DMS53 treated with DMSO at 0.1 percent for 48 hours (cell line): Measurements from ENCODE around the gene FZD7.

ENCODE experiments used
- DNase-seq: peaks from one replicate; lab custom pipeline; 2025; ENCODE audit not compliant: unreplicated experiment; lab: John Stamatoyannopoulos, UW

The FZD7 gene

GRCh38 chr2:202009581-202009980 lies 24.1 kb upstream of the FZD7 start:
- DNase-seq, result no peak

DNA sequence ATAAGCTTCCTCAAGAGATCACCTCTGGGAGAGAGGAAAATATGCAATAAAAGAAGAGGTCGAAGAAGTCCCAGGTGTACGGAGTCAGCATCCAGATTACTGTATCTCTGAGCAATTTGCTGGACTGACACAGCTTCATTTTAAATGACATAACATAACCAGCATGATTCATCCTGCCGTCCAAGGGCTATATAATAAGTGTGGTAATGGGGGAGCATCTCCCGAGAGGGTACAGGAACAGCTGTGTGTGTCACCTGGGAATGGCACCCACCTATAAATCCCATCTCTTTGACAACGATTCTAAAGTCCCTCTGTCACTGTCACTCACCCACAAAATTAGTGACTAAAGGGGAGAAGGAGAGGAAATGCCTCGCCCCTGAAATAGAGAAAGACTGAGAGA lies 19.3 kb upstream of the FZD7 start:
- no peak for DNase-seq

GRCh38 chr2:202014759-202015211 lies 18.9 kb upstream of the FZD7 start:
- DNase-seq, result no peak

DNA sequence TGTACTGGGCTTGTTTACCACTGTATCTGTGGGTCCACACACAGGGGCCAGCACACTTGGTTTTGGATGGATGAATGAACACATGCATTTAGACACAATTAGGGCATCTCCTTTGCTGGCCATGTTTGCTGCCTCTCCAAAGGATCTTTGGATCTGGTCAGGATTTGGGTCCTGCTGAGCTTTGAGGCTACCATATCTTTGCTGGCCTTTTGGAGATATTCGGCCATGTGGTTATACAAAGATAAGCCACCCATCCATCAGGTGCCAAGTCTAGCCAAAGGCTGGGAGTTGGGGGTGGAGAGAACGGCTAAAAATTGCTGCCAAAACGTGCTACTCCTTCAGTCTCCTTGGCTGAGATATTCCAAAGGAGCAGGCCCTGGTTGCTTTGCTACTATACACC lies 18.2 kb upstream of the FZD7 start:
- no peak for DNase-seq

- no peak for DNase-seq
These were observed 17.0 kb upstream of the FZD7 start for GRCh38 chr2:202016579-202017227.

- DNase-seq, result no peak
These were observed 15.7 kb upstream of the FZD7 start for GRCh38 chr2:202017940-202018339.

- no peak for DNase-seq
These were observed 14.7 kb upstream of the FZD7 start for GRCh38 chr2:202018950-202019349.

DNA sequence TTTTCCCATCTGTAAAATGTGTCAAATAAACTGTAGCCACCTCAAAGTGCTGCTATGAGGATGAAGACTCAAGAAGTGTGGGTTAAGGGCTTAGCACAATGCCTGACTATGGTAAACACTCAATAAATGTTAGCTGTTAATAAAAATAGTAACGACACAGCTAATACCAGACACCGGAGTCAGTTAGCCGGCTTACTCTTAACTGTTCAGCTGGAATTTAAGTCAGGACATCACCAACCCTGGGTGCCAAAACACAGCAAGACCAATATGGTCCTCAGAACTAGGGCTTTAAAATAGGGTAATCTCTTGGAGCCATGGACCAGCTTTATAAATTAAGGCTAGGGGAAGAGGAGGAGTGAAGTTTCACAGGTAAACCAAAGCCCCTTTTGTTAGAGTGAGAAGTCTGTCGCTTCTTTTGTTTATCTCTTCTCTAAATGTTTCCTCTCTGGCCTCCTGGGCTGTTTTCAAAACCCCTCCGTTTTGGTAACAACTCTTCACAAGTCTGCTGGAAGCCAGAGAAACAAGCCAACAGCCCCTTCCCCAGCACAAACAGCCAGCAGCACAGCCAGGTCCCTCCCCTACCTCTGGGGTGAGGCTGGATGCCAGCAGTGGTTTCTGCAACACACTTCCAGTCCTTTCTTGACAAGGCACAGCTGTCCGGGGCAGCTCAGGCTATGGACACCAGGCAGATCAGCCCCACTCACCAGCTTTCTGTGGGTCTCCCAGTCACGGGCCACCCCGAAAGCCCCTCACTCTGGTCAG lies 13.8 kb upstream of the FZD7 start:
- DNase-seq, result no peak

DNA sequence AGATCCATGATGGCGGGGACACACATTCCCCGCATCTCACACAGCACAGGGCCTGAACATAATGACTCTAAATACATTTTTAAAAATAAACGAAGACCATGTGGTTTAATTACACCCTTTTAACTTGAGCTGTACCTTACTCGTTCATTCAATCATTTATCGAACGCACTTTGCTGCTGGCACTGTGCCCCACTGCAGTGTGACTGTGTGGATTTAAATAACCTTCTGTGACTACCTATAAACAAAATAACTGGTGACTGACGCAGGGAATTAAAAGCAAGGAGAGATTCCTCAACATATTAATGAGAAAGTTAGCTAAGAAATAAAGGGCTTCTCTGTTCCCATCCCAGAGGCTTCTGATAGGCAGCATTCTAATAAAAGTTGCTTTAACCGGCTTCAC lies 10.9 kb upstream of the FZD7 start:
- DNase-seq, result no peak

DNA sequence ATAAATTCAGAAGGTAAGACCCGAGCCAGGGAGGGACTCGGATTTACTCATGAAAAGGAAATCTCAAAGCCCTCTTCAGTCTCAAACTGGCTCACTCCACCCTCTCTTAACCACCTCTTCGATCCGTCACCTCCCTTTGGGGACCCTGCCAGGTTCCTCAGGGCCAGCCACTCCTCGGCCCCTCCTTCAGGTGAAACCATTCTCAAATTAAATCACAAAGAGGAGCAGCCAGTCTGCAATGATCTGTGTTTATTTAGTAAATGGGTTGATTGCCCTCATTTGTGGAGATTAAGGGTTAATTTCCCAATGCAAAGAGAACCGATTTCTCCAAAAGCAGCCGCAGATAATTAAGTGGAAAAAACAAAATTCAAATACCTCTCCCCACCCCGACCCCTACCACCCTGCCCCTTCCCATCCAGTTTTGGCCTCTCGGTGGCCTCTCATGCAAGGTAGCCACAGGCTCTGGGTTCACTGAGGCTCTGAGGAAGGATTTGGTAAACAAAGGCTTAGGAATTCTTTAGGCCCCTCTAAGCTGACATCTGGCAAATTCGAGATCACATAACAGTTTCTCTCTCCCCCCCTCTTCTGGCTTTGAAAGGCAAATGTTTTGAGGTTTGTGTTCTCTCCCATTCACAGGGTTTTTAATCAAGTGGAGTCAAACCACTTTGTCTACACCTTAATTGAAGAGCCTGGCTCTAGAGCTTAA lies 10.3 kb upstream of the FZD7 start:
- DNase-seq, result no peak

- no peak for DNase-seq
These were observed 9.8 kb upstream of the FZD7 start for GRCh38 chr2:202023904-202024266.

DNA sequence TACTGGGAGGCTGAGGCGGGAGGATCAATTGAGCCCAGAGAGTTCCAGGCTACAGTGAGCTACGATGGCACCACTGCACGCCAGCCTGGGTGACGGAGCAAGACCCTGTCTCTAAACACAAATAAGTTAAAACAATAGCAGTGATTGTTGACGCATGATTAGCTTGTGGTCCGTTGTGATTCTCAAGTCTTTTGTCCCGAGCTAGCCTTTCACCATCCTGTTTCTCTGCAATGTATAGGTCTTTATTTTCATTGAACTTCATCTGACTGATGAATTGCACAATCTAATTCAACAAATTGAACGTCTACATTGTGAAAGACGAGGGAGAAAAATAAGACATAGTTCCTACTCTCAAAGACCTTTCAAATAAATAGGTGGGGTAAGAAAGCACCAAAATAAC lies 8.8 kb upstream of the FZD7 start:
- no peak for DNase-seq

- no peak for DNase-seq
These were observed 7.8 kb upstream of the FZD7 start for GRCh38 chr2:202025816-202026215.

- no peak for DNase-seq
These were observed 7.1 kb upstream of the FZD7 start for GRCh38 chr2:202026507-202026906.

DNA sequence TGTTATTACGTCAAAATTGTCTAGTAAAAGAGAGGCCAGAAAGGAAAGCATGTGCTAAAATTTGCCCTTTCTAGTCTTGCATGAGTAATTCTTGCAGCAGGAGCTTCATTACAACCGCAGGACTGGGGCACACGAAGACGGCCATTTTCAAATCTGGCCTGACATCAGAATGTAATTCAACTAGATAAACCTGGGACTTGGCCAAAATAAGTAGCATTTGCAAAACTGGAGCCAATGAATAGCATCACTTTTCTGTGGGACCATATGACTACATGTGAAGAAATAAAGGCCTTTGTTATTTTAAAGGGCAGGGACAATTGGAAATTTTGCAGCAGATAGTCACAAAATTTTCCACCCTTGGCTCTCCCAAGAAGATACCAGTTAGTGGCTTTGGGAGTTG lies 3.0 kb upstream of the FZD7 start:
- DNase-seq, result no peak

- DNase-seq, result no peak
These were observed 2.3 kb upstream of the FZD7 start for GRCh38 chr2:202031246-202031951.

DNA sequence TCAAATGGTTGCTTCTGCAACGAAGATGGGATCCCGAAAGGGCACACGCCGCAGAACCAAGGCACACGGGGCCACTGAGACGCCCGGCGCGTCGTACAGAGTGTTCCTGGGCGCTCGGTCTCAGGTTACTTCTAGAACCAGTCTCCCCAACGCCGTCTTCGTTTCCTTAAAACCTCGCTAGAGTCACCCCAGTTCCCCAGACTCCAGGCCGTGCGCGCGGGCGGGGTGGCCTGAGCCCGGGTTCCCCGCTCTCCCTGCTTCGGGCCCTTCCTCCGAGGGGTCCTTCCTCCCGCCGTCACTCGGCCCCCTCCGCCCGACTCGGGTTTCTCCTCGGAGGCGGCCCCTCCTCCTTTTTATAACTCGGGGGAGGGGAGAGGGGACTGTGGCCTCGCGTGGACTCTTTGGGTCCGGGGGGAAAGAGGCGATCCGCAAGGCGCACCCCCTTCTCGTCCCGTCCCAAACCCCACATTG lies 774 bp upstream of the FZD7 start:
- DNase-seq, result no peak

DNA sequence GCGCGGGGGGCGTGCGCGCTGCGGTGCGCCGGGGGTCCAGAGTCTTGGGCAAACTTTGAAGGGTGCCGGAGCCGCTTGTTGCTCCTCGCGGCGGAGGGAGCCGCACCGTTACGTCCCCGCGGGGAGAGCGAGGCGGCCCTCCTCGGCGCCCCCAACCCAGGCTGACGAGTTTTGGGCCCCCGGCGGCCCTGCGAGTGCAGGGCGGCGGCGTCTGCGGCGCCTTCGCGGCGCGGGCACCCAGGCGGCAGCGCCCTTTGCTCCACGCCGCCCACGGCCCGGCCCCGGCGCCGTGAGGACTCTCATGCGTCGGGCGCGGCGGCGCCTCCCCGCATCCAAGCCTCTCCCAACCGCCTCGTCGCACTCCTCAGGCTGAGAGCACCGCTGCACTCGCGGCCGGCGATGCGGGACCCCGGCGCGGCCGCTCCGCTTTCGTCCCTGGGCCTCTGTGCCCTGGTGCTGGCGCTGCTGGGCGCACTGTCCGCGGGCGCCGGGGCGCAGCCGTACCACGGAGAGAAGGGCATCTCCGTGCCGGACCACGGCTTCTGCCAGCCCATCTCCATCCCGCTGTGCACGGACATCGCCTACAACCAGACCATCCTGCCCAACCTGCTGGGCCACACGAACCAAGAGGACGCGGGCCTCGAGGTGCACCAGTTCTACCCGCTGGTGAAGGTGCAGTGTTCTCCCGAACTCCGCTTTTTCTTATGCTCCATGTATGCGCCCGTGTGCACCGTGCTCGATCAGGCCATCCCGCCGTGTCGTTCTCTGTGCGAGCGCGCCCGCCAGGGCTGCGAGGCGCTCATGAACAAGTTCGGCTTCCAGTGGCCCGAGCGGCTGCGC lies 814 bp downstream of the FZD7 start:
- DNase-seq, result no peak

DNA sequence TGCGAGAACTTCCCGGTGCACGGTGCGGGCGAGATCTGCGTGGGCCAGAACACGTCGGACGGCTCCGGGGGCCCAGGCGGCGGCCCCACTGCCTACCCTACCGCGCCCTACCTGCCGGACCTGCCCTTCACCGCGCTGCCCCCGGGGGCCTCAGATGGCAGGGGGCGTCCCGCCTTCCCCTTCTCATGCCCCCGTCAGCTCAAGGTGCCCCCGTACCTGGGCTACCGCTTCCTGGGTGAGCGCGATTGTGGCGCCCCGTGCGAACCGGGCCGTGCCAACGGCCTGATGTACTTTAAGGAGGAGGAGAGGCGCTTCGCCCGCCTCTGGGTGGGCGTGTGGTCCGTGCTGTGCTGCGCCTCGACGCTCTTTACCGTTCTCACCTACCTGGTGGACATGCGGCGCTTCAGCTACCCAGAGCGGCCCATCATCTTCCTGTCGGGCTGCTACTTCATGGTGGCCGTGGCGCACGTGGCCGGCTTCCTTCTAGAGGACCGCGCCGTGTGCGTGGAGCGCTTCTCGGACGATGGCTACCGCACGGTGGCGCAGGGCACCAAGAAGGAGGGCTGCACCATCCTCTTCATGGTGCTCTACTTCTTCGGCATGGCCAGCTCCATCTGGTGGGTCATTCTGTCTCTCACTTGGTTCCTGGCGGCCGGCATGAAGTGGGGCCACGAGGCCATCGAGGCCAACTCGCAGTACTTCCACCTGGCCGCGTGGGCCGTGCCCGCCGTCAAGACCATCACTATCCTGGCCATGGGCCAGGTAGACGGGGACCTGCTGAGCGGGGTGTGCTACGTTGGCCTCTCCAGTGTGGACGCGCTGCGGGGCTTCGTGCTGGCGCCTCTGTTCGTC lies 1.7 kb downstream of the FZD7 start:
- DNase-seq, result no peak

GRCh38 chr2:202035941-202036372 lies 2.3 kb downstream of the FZD7 start:
- no peak for DNase-seq
